Keratinocyte (primary cell): ENCODE measurements around the gene IFITM5. TPM values are rescaled to one million over a fixed set of nuclear protein-coding genes. Genes with fewer than 3 reads are reported as not detected.

Experiments used
- DNase-seq: peaks from one replicate; pipeline ENCODE4 v3.0.0-alpha.2; 2011; ENCODE audit warnings: low read depth, missing footprints, low spot score
- FAIRE-seq: peaks from 2 replicates; lab custom pipeline; 2011; peaks lifted over from hg19 to GRCh38; lab: Jason Lieb, UNC
- H2AFZ ChIP-seq: 2 replicates; pipeline ENCODE4 v1.6.0; 2012; ENCODE audit warnings: low read length, control low read depth, inconsistent platforms; ENCODE audit not compliant: control insufficient read depth
- H3K27ac ChIP-seq: 2 replicates; pipeline ENCODE4 v1.5.1; 2011; ENCODE audit warnings: low read length; ENCODE audit not compliant: control insufficient read depth, insufficient read depth
- H3K27me3 ChIP-seq: 3 replicates; pipeline ENCODE4 v1.6.0; 2011; ENCODE audit warnings: low read length; ENCODE audit not compliant: control insufficient read depth, insufficient read depth; ENCODE audit errors: extremely low read depth
- H3K36me3 ChIP-seq, 2 experiments: 2 replicates in 1 of 2; 3 replicates in 1 of 2; pipeline ENCODE4 v1.5.1; 2011; ENCODE audit warnings: low read length in 2 of 2, mild to moderate bottlenecking in 1 of 2; ENCODE audit not compliant: control insufficient read depth in 2 of 2, insufficient read depth in 2 of 2; ENCODE audit errors: extremely low read depth in 1 of 2
- H3K4me1 ChIP-seq: 3 replicates; pipeline ENCODE4 v1.5.1; 2011; ENCODE audit warnings: low read length; ENCODE audit not compliant: control insufficient read depth, insufficient read depth; ENCODE audit errors: extremely low read depth
- H3K4me2 ChIP-seq: 3 replicates; pipeline ENCODE4 v1.6.0; 2011; ENCODE audit warnings: low read depth, low read length; ENCODE audit not compliant: control insufficient read depth, insufficient read depth; ENCODE audit errors: extremely low read depth
- H3K4me3 ChIP-seq, 3 experiments: fragments of 200-600 bp in 1 of 3; sonication (generic) in 1 of 3; 2 replicates in 2 of 3; 3 replicates in 1 of 3; pipeline ENCODE4 v1.5.1; 2011 to 2016; ENCODE audit warnings: low read length in 3 of 3, mild to moderate bottlenecking in 3 of 3, control low read depth in 2 of 3, inconsistent platforms in 1 of 3, low read depth in 1 of 3, mixed read lengths in 1 of 3, mixed run types in 1 of 3, moderate library complexity in 1 of 3; ENCODE audit not compliant: control insufficient read depth in 2 of 3, insufficient read depth in 2 of 3; ENCODE audit errors: extremely low read depth in 1 of 3
- H3K79me2 ChIP-seq: 2 replicates; pipeline ENCODE4 v1.6.0; 2012; ENCODE audit warnings: low read length; ENCODE audit not compliant: control insufficient read depth, insufficient read depth
- H3K9ac ChIP-seq: 3 replicates; pipeline ENCODE4 v1.6.0; 2011; ENCODE audit warnings: low read length; ENCODE audit not compliant: control insufficient read depth, insufficient read depth; ENCODE audit errors: extremely low read depth
- H3K9me1 ChIP-seq: 3 replicates; pipeline ENCODE4 v1.6.0; 2011; ENCODE audit warnings: low read length; ENCODE audit not compliant: control insufficient read depth, insufficient read depth; ENCODE audit errors: extremely low read depth
- H3K9me3 ChIP-seq: 2 replicates; pipeline ENCODE4 v1.5.1; 2012; ENCODE audit warnings: low read depth, low read length; ENCODE audit not compliant: control insufficient read depth
- H4K20me1 ChIP-seq: 3 replicates; pipeline ENCODE4 v1.6.0; 2011; ENCODE audit warnings: low read length; ENCODE audit not compliant: control insufficient read depth, insufficient read depth; ENCODE audit errors: extremely low read depth
- CTCF ChIP-seq, 3 experiments: IDR thresholded peaks in 1 of 3; conservative IDR thresholded peaks in 1 of 3; optimal IDR thresholded peaks in 1 of 3; 2 replicates in 2 of 3; 3 replicates in 1 of 3; pipeline versions ENCODE3 to v1.5.1; 2011; ENCODE audit warnings: low read length in 3 of 3, mild to moderate bottlenecking in 3 of 3, moderate library complexity in 2 of 3, control low read depth in 1 of 3, inconsistent platforms in 1 of 3; ENCODE audit not compliant: insufficient read depth in 2 of 3; ENCODE audit errors: extremely low read depth in 1 of 3
- EZH2 ChIP-seq: IDR thresholded peaks from one replicate; pipeline ENCODE4 v1.6.1; 2012; ENCODE audit warnings: inconsistent platforms, mild to moderate bottlenecking, low read length, moderate library complexity
- dilution Hi-C: fragments of 300-500 bp; cut with MboI; formaldehyde crosslinking; loops from one replicate; pipeline ENCODE4 v1.7.0; 2020; ENCODE audit warnings: low sequenced_read_pairs; ENCODE audit not compliant: extremely low pct_ligation_motif_present
- polyA plus RNA-seq, 5 experiments: library from polyadenylated mRNA; depleted of rRNA in 3 of 5; stranded (reverse) in 3 of 5; stranded (forward) in 1 of 5; unstranded in 1 of 5; fragments of >200 nt; gene quantifications; 1 replicate in 1 of 5; 2 replicates in 3 of 5; 3 replicates in 1 of 5; pipeline versions ENCODE4 v1.2.1 to v1.2.3, GENCODE V29; 2011 to 2012; ENCODE audit warnings: missing spikeins in 2 of 5, low read depth in 1 of 5, low replicate concordance in 1 of 5

IFITM5 gene
- polyA plus RNA-seq, 1 donor (not counting 4 experiments of a cell fraction or from before 2014, with no cell fraction given): not detected

GRCh38 chr11:296171-297050 is 2.9 kb downstream of the IFITM5 start:
- H4K20me1 ChIP-seq: no peaks in the 10 kb centered on the region
- no peak overlapping the region for H3K4me2 ChIP-seq
- H3K4me1 ChIP-seq: no peaks in the 10 kb centered on the region
- TF ChIP-seq CTCF (optimal IDR thresholded peaks at IDR 0.05 in 1 of 3, IDR thresholded peaks at IDR 0.05 in 1 of 3, conservative IDR thresholded peaks at IDR 0.05 in 1 of 3; ENCODE audit: extremely low read depth in 1 of 3, insufficient read depth in 2 of 3, low read length in 3 of 3) (no peak), EZH2 (no peak)
- H3K27me3 ChIP-seq: peaks cover 23% of the 10 kb centered on the region
- FAIRE-seq (no peak), DNase-seq (no peak)
- no peaks in the 10 kb centered on the region for H3K9me3 ChIP-seq
- H2AFZ ChIP-seq: no peak overlapping the region
- no peak overlapping the region for H3K4me3 ChIP-seq
- H3K79me2 ChIP-seq: no peaks in the 10 kb centered on the region
- H3K27ac ChIP-seq: no peak overlapping the region
- no peaks in the 10 kb centered on the region for H3K36me3 ChIP-seq
- no peaks in the 10 kb centered on the region for H3K9me1 ChIP-seq
- dilution Hi-C loops: no loop called here
- no peak overlapping the region for H3K9ac ChIP-seq

- H3K4me2 ChIP-seq: no peak overlapping the region
- H3K9me1 ChIP-seq: no peaks in the 10 kb centered on the region
- DNase-seq (no peak), FAIRE-seq (no peak)
- no peak overlapping the region for H3K9ac ChIP-seq
- no peaks in the 10 kb centered on the region for H4K20me1 ChIP-seq
- no peak for TF ChIP-seq CTCF (optimal IDR thresholded peaks at IDR 0.05 in 1 of 3, IDR thresholded peaks at IDR 0.05 in 1 of 3, conservative IDR thresholded peaks at IDR 0.05 in 1 of 3; ENCODE audit: extremely low read depth in 1 of 3, insufficient read depth in 2 of 3, low read length in 3 of 3)
- no peak for TF ChIP-seq EZH2
- H3K36me3 ChIP-seq: no peaks in the 10 kb centered on the region
- no peaks in the 10 kb centered on the region for H3K9me3 ChIP-seq
- H3K27me3 ChIP-seq: peaks cover 20% of the 10 kb centered on the region
- H3K4me3 ChIP-seq: no peak overlapping the region
- H3K4me1 ChIP-seq: no peaks in the 10 kb centered on the region
- dilution Hi-C loops: no loop called here
- no peak overlapping the region for H2AFZ ChIP-seq
- no peaks in the 10 kb centered on the region for H3K79me2 ChIP-seq
- H3K27ac ChIP-seq: no peak overlapping the region
These were observed 3.8 kb downstream of the IFITM5 start for GRCh38 chr11:295351-296170.
